AG10803 (cell line): ENCODE measurements around the gene SOX8.

Experiments
- DNase-seq: peaks from one replicate; pipeline ENCODE4 v3.0.0; 2010; ENCODE audit warnings: low read depth
- H3K4me3 ChIP-seq: 2 replicates; pipeline ENCODE4 v1.5.1; 2011; ENCODE audit warnings: mild to moderate bottlenecking, low read length, control low read depth
- TF ChIP-seq, protein P1 (sequence below): conservative IDR thresholded peaks from 2 replicates; pipeline ENCODE4 v1.5.1; 2011; ENCODE audit warnings: mild to moderate bottlenecking, low read length, control low read depth, inconsistent platforms

SOX8 gene

GRCh38 chr16:959232-960040 lies 22.1 kb upstream of the SOX8 start:
- TF ChIP-seq, protein P1, sequence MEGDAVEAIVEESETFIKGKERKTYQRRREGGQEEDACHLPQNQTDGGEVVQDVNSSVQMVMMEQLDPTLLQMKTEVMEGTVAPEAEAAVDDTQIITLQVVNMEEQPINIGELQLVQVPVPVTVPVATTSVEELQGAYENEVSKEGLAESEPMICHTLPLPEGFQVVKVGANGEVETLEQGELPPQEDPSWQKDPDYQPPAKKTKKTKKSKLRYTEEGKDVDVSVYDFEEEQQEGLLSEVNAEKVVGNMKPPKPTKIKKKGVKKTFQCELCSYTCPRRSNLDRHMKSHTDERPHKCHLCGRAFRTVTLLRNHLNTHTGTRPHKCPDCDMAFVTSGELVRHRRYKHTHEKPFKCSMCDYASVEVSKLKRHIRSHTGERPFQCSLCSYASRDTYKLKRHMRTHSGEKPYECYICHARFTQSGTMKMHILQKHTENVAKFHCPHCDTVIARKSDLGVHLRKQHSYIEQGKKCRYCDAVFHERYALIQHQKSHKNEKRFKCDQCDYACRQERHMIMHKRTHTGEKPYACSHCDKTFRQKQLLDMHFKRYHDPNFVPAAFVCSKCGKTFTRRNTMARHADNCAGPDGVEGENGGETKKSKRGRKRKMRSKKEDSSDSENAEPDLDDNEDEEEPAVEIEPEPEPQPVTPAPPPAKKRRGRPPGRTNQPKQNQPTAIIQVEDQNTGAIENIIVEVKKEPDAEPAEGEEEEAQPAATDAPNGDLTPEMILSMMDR, result no peak
- no peak overlapping the region for H3K4me3 ChIP-seq
- DNase-seq, result no peak

- TF ChIP-seq, protein P1, result no peak
- no peak overlapping the region for H3K4me3 ChIP-seq
- DNase-seq, result no peak
Observed at GRCh38 chr16:962366-962765, 19.2 kb upstream of the SOX8 start.

DNA sequence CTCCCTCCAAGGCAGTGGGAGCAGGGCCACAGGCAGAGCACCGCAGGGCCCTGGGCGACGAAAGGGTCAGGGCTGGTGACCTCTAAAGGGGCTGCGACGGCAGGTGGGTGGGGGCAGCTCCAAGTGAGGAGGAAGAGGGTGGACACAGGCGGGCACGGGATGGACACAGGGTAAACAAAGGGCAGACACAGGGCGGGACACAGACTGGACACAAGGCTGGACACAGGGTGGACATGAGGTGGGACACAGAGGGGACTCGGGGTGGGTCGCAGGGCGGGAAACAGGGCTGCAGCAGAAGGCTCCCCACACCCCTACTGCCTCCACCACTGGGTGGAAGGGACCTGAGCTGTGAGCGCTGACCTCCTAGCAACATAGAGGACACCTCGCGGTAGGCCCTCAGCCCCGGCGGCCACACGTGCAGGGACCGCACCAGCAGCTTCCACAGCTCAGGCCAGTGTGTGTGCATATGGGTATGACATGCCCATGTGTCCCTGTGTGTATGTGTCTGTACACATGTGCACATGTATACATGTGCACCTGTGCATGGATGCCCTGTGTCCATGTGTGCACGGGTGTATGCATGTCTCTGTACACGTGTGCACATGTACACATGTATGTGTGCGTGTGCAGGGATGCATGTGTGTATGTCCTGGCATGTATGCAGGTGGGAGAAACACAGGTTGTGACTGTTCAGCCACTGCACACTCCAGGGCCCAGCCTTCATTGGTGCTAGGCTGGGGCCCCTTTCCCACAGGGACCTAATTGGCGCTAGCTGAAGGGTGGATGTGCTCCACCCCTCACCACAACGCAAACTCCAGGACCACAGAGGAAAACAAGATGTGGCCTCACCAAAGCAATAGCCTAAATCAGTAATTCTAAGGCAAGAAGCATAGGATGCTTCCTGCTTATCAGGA lies 18.4 kb upstream of the SOX8 start:
- no peak overlapping the region for H3K4me3 ChIP-seq
- no peak for DNase-seq
- TF ChIP-seq, protein P1, result no peak

DNA sequence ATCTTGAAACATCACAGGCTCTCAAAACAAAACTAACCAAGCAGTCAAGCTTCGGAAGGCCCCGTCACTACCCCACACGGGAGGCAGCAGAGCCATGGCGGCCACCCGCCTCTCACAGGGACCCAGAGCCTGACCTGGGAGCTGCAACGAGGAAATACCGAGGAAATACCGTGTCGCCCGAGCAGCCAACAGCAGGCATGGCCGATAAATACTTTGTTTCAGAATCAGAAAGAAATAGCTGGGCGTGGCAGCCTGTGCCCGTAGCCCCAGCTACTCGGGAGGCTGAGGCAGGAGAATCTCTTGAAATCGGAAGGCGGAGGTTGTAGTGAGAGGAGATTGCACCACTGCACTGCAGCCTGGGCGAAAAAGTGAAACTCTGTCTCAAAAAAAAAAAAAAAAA lies 17.7 kb upstream of the SOX8 start:
- TF ChIP-seq, protein P1, result no peak
- H3K4me3 ChIP-seq, result no peak overlapping the region
- no peak for DNase-seq

DNA sequence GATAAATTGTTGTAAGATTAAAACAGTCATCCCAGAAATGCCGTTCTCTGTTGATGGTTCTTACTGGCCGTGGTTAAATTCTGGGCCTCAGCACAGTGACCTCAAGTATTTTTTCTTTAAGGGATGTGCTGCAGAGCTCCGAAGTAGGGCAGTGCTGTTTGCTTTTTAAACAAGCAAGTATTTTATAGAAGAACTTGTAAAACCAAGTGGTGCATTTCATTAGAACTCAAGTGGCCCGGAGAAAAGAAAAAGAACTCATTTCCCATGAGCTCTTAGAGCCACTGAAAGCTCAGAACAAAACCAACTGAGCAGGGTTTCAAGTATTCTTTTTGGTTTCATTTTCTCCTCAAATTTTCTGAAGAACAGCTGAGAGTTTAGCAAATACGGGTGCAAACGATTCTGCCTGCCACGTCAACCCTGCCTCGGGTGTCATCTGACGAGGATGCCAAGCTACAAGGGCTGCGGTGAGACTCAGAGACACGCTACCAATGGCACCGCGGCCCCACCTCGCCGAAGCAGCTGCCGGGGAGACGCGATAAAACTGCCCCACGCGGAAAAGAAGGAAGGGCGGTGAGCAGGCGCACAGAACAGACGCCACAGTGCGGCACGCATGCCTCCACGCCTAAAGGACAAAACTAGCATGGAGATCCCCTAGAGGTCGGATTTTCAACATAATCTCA lies 17.1 kb upstream of the SOX8 start:
- TF ChIP-seq, protein P1, result no peak
- no peak for DNase-seq

DNA sequence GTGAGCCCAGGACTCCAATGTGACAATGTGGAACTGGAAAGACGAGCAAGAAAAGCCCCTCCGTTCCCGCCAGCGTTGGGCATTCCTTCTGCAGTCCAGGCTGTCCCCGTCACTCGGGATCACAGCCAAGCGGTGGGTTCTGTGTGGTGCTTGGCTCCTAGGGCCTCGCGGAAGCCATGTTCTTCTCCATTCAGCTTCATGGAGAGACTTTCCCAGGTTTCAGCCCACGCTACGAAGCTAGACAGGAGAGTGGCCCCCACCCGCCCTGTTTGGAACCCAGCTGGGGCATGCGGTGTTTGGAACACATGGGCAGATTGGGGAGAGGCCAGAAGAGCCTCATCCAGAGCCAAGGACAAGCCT lies 16.6 kb upstream of the SOX8 start:
- H3K4me3 ChIP-seq, result no peak overlapping the region

More for the DNA sequence above, 17.1 kb upstream of the SOX8 start:
- H3K4me3 ChIP-seq, result no peak overlapping the region

More for the DNA sequence above, 16.6 kb upstream of the SOX8 start:
- TF ChIP-seq, protein P1, result no peak
- no peak for DNase-seq
